Measurements from ENCODE around the gene OR2A14.

DNA sequence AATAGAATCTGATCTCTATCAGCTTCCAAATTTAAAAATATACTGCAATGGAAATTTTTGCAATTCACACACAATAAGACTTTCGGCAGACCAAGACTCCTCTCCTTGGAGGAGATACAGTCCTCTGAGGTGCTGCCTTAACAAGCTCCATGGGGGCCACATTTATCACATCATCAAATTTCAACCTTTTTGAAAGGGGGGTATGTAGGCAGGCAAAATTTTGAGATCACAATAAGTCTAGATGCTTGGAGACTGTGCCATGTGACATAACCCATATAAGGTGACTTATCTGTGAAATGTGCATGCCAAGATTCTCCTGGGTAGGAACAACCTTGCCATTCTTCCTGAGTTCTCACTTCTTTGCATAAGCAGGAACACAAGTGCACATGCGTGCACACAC lies 37.0 kb upstream of the OR2A14 start, which contains the start of gene OR2A12:
- TF ChIP-seq, protein P1, sequence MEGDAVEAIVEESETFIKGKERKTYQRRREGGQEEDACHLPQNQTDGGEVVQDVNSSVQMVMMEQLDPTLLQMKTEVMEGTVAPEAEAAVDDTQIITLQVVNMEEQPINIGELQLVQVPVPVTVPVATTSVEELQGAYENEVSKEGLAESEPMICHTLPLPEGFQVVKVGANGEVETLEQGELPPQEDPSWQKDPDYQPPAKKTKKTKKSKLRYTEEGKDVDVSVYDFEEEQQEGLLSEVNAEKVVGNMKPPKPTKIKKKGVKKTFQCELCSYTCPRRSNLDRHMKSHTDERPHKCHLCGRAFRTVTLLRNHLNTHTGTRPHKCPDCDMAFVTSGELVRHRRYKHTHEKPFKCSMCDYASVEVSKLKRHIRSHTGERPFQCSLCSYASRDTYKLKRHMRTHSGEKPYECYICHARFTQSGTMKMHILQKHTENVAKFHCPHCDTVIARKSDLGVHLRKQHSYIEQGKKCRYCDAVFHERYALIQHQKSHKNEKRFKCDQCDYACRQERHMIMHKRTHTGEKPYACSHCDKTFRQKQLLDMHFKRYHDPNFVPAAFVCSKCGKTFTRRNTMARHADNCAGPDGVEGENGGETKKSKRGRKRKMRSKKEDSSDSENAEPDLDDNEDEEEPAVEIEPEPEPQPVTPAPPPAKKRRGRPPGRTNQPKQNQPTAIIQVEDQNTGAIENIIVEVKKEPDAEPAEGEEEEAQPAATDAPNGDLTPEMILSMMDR (IDR thresholded peaks at IDR 0.05): no peak
- no peak for TF ChIP-seq POLR2A (IDR thresholded peaks at IDR 0.05)
